GM18867 (cell line): ENCODE data around the gene CHGA.

Experiments
- ATAC-seq: cut with Tn5 transposase; IDR thresholded peaks from one replicate; pipeline ENCODE4 v1.9.1; 2021; ENCODE audit warnings: mild to moderate bottlenecking, moderate library complexity; ENCODE audit not compliant: unreplicated experiment

CHGA gene

GRCh38 chr14:92929689-92930608, 7.0 kb downstream of the CHGA start:
- no peak for ATAC-seq

GRCh38 chr14:92930737-92931602, 8.0 kb downstream of the CHGA start:
- no peak for ATAC-seq

- no peak for ATAC-seq
Measured at GRCh38 chr14:92931681-92932447, 8.9 kb downstream of the CHGA start.

- ATAC-seq: no peak
Measured at GRCh38 chr14:92932448-92933395, 9.8 kb downstream of the CHGA start.

- no peak for ATAC-seq
Measured at GRCh38 chr14:92933481-92933880, 10.5 kb downstream of the CHGA start.

- ATAC-seq: no peak
Measured at GRCh38 chr14:92934196-92935085, 11.5 kb downstream of the CHGA start.

- no peak for ATAC-seq
Measured at GRCh38 chr14:92935446-92935845, 12.5 kb downstream of the CHGA start.

- no peak for ATAC-seq
Measured at GRCh38 chr14:92936085-92936484, 13.1 kb downstream of the CHGA start.

- no peak for ATAC-seq
Measured at GRCh38 chr14:92937051-92937937, 14.3 kb downstream of the CHGA start.

- ATAC-seq: no peak
Measured at GRCh38 chr14:92938235-92938875, 15.4 kb downstream of the CHGA start.

GRCh38 chr14:92938890-92939671, 16.1 kb downstream of the CHGA start:
- no peak for ATAC-seq

- no peak for ATAC-seq
Measured at GRCh38 chr14:92939699-92940098, 16.7 kb downstream of the CHGA start.

- no peak for ATAC-seq
Measured at GRCh38 chr14:92940543-92940942, 17.6 kb downstream of the CHGA start.

- no peak for ATAC-seq
Measured at GRCh38 chr14:92941531-92941930, 18.6 kb downstream of the CHGA start.

GRCh38 chr14:92942136-92942535, 19.2 kb downstream of the CHGA start:
- no peak for ATAC-seq

GRCh38 chr14:92942576-92942975, 19.6 kb downstream of the CHGA start:
- ATAC-seq: no peak
